Measurements from ENCODE around the gene DDX31.

The DDX31 gene

GRCh38 chr9:132637351-132637750 is 32.4 kb downstream of the DDX31 start:
- no peak for DNase-seq (ENCODE audit: low read depth, low spot score)

GRCh38 chr9:132634327-132634726 is 35.5 kb downstream of the DDX31 start:
- no peak for DNase-seq (ENCODE audit: low read depth, low spot score)

GRCh38 chr9:132632413-132633129 is 37.2 kb downstream of the DDX31 start:
- DNase-seq (ENCODE audit: low read depth, low spot score): no peak

GRCh38 chr9:132631685-132632084 is 38.1 kb downstream of the DDX31 start:
- DNase-seq (ENCODE audit: low read depth, low spot score): no peak

- DNase-seq (ENCODE audit: low read depth, low spot score): no peak
Measured at GRCh38 chr9:132631280-132631679, 38.5 kb downstream of the DDX31 start.

GRCh38 chr9:132630811-132631210 is 39.0 kb downstream of the DDX31 start:
- no peak for DNase-seq (ENCODE audit: low read depth, low spot score)

GRCh38 chr9:132630116-132630515 is 39.7 kb downstream of the DDX31 start:
- no peak for DNase-seq (ENCODE audit: low read depth, low spot score)

GRCh38 chr9:132628746-132629145 is 41.0 kb downstream of the DDX31 start:
- DNase-seq (ENCODE audit: low read depth, low spot score): no peak

- DNase-seq (ENCODE audit: low read depth, low spot score): no peak
Measured at GRCh38 chr9:132627594-132627993, 42.2 kb downstream of the DDX31 start.

GRCh38 chr9:132627106-132627505 is 42.7 kb downstream of the DDX31 start:
- no peak for DNase-seq (ENCODE audit: low read depth, low spot score)

- DNase-seq (ENCODE audit: low read depth, low spot score): no peak
Measured at GRCh38 chr9:132626285-132626684, 43.5 kb downstream of the DDX31 start.

- no peak for DNase-seq (ENCODE audit: low read depth, low spot score)
Measured at GRCh38 chr9:132622159-132622558, 47.6 kb downstream of the DDX31 start.

- DNase-seq (ENCODE audit: low read depth, low spot score): no peak
Measured at GRCh38 chr9:132616725-132617124, 53.1 kb downstream of the DDX31 start.

- DNase-seq (ENCODE audit: low read depth, low spot score): no peak
Measured at GRCh38 chr9:132615774-132616173, 54.0 kb downstream of the DDX31 start.

GRCh38 chr9:132614324-132614723 is 55.5 kb downstream of the DDX31 start:
- DNase-seq (ENCODE audit: low read depth, low spot score): no peak

GRCh38 chr9:132610661-132611060 is 59.1 kb downstream of the DDX31 start:
- DNase-seq (ENCODE audit: low read depth, low spot score): no peak

- no peak for DNase-seq (ENCODE audit: low read depth, low spot score)
Measured at GRCh38 chr9:132609829-132610228, 60.0 kb downstream of the DDX31 start.

- no peak for DNase-seq (ENCODE audit: low read depth, low spot score)
Measured at GRCh38 chr9:132609184-132609583, 60.6 kb downstream of the DDX31 start.

GRCh38 chr9:132606066-132606465 is 63.7 kb downstream of the DDX31 start:
- DNase-seq (ENCODE audit: low read depth, low spot score): no peak

- DNase-seq (ENCODE audit: low read depth, low spot score): no peak
Measured at GRCh38 chr9:132605387-132605786, 64.4 kb downstream of the DDX31 start.

GRCh38 chr9:132602207-132602606 is 67.6 kb downstream of the DDX31 start:
- DNase-seq (ENCODE audit: low read depth, low spot score): no peak

GRCh38 chr9:132600326-132600984 is 69.3 kb downstream of the DDX31 start:
- no peak for DNase-seq (ENCODE audit: low read depth, low spot score)

- DNase-seq (ENCODE audit: low read depth, low spot score): no peak
Measured at GRCh38 chr9:132597073-132597775, 72.6 kb downstream of the DDX31 start.
